IPS-NIHi11 (cell line): ENCODE results near the gene CD7.

Experiments used
- DNase-seq: peaks from one replicate; pipeline ENCODE4 v3.0.0; 2012; ENCODE audit warnings: mixed read lengths, low spot score

Gene CD7

GRCh38 chr17:82277851-82278250, 39.6 kb downstream of the CD7 start:
- DNase-seq, result no peak

- no peak for DNase-seq
Observed at GRCh38 chr17:82276938-82277337, 40.5 kb downstream of the CD7 start.

- DNase-seq, result no peak
Observed at GRCh38 chr17:82275326-82275725, 42.1 kb downstream of the CD7 start.

- DNase-seq, result no peak
Observed at GRCh38 chr17:82274134-82275020, 43.0 kb downstream of the CD7 start.

GRCh38 chr17:82273327-82274133, 43.9 kb downstream of the CD7 start, which contains the start of gene CSNK1D:
TSS of gene CSNK1D (minus strand) at chr17:82273700. CDS start at chr17:82273381, 319 bp downstream.
- peak; percentile 99 for DNase-seq

- DNase-seq, result peak; percentile 84
Observed at GRCh38 chr17:82272495-82273326, 44.7 kb downstream of the CD7 start.

GRCh38 chr17:82271401-82271800, 46.0 kb downstream of the CD7 start:
- DNase-seq, result no peak

GRCh38 chr17:82270651-82271050, 46.8 kb downstream of the CD7 start:
- no peak for DNase-seq

GRCh38 chr17:82269882-82270500, 47.4 kb downstream of the CD7 start:
- DNase-seq, result no peak

GRCh38 chr17:82269138-82269881, 48.1 kb downstream of the CD7 start:
- no peak for DNase-seq

- no peak for DNase-seq
Observed at GRCh38 chr17:82267575-82268379, 49.6 kb downstream of the CD7 start.

- DNase-seq, result no peak
Observed at GRCh38 chr17:82266142-82266541, 51.3 kb downstream of the CD7 start.
